ENCODE results near the gene WDR38.
"Not testable (repeated sequence)": the region's sequence is repeated elsewhere in the genome, so short reads cannot be mapped to it uniquely, and the experiment has no call there.

Gene WDR38

GRCh38 chr9:124835026-124835557, 18.2 kb upstream of the WDR38 start:
- DNase-seq = no peak

- not testable (repeated sequence) for DNase-seq
Measured at GRCh38 chr9:124838132-124838531, 15.1 kb upstream of the WDR38 start.

- DNase-seq = not testable (repeated sequence)
Measured at GRCh38 chr9:124838567-124839275, 14.5 kb upstream of the WDR38 start.

- no peak for DNase-seq
Measured at GRCh38 chr9:124839612-124840299, 13.5 kb upstream of the WDR38 start.

- no peak for DNase-seq
Measured at GRCh38 chr9:124840300-124840833, 12.9 kb upstream of the WDR38 start.

- no peak for DNase-seq
Measured at GRCh38 chr9:124841075-124841821, 12.0 kb upstream of the WDR38 start.

GRCh38 chr9:124843456-124844034, 9.7 kb upstream of the WDR38 start:
- no peak for DNase-seq

GRCh38 chr9:124844291-124844690, 9.0 kb upstream of the WDR38 start:
- DNase-seq = no peak

GRCh38 chr9:124846467-124846866, 6.8 kb upstream of the WDR38 start:
- not testable (repeated sequence) for DNase-seq

- DNase-seq = no peak
Measured at GRCh38 chr9:124846969-124847368, 6.3 kb upstream of the WDR38 start.

GRCh38 chr9:124849801-124850200, 3.5 kb upstream of the WDR38 start:
- no peak for DNase-seq

- DNase-seq = no peak
Measured at GRCh38 chr9:124852121-124852828, 985 bp upstream of the WDR38 start.

GRCh38 chr9:124853605-124854143, 414 bp downstream of the WDR38 start:
- no peak for DNase-seq

- no peak for DNase-seq
Measured at GRCh38 chr9:124854161-124854560, 901 bp downstream of the WDR38 start.

- no peak for DNase-seq
Measured at GRCh38 chr9:124854822-124855221, 1.6 kb downstream of the WDR38 start.

GRCh38 chr9:124855566-124855943, 2.3 kb downstream of the WDR38 start:
- DNase-seq = no peak

- DNase-seq = no peak
Measured at GRCh38 chr9:124855944-124856765, 2.9 kb downstream of the WDR38 start.

- no peak for DNase-seq
Measured at GRCh38 chr9:124857533-124858162, 4.4 kb downstream of the WDR38 start.

GRCh38 chr9:124858330-124859046, 5.2 kb downstream of the WDR38 start:
- no peak for DNase-seq
